Hindlimb muscle (tissue), 1 donor: ENCODE results near the gene ZNF688. TPM values are rescaled to one million over a fixed set of nuclear protein-coding genes. Genes with fewer than 3 reads are reported as not detected.
A peak's percentile ranks its signal among the peaks of the same experiment; 100 is the strongest.
"Not testable (repeated sequence)": the region's sequence is repeated elsewhere in the genome, so short reads cannot be mapped to it uniquely, and the experiment has no call there.

Source experiments
- DNase-seq: peaks from one replicate; pipeline ENCODE4 v3.0.0-alpha.2; 2013
- polyA plus RNA-seq: library from polyadenylated mRNA; unstranded; fragments of 120-200 nt; gene quantifications from one replicate; pipeline ENCODE4 v1.2.1, GENCODE V29; 2013; ENCODE audit not compliant: insufficient read length

Gene ZNF688
- polyA plus RNA-seq, 1 donor: 9.7 TPM

GRCh38 chr16:30533748-30534367 lies 37.7 kb downstream of the ZNF688 start:
- DNase-seq: no peak

DNA sequence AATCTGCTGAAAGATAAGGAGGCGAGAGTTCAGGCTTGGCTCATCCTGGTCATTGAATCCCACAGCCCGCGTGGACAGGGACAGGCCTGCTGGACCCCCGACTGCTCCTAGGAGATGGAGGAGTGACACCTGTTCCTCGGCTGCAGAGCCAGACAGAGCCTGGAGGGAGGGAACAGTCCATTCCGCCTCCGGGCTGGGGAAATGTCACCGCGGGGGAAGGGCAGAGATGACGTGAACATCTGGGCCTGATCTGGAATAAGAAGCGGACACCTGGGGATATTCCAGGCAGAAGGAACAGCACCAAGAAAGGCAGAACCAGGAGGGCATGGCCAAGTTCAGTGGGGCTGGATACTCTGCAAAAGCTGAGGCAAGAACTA lies 38.4 kb downstream of the ZNF688 start:
- DNase-seq: no peak

- DNase-seq: no peak
Measured at GRCh38 chr16:30532285-30533145, 39.0 kb downstream of the ZNF688 start.

DNA sequence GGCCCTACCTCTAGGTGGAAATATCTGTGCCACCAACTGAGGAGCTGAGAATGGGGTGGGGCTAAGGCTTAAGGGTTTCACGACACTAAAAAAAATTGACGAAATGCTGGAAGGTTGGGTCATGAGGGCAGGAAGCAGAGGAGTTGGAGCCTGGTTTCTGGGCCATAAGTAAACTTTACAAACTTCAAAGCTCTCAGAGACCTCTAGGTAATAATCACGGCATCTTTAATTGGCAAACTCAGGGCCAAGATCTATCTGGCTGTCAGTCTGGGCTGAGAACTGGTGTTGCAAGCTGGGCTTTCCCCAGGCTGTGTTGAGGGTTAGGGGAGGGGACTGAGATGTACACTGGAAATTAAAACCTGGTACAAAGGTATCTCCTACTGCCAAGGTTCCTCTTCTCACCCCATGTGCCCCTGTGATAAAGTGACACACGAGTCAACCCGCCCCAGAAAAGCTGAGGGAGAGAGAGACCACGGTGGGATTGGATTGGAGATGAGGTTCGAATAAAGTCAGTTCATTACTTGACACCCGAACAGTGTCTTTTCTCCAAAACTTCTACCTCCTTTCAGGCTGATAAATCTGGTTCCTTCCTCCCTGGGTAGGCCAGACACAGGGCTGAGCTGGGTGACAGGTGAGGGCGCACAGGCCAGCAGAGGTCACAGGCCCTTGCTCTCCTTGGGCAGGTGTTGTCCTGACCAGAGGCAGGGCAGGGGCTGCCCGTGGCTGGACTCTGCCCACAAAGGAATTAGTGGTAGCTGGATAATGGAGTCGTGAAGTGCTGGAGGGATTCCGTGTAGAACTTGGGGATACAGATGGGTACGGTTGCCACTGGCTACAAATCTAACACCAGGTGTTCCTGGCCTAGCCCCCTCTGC lies 41.1 kb downstream of the ZNF688 start:
- DNase-seq: no peak

- DNase-seq: no peak
Measured at GRCh38 chr16:30528799-30529457, 42.6 kb downstream of the ZNF688 start.

- no peak for DNase-seq
Measured at GRCh38 chr16:30527635-30528178, 43.8 kb downstream of the ZNF688 start.

- peak; percentile 98 for DNase-seq
Measured at GRCh38 chr16:30526823-30527634, 44.5 kb downstream of the ZNF688 start.

DNA sequence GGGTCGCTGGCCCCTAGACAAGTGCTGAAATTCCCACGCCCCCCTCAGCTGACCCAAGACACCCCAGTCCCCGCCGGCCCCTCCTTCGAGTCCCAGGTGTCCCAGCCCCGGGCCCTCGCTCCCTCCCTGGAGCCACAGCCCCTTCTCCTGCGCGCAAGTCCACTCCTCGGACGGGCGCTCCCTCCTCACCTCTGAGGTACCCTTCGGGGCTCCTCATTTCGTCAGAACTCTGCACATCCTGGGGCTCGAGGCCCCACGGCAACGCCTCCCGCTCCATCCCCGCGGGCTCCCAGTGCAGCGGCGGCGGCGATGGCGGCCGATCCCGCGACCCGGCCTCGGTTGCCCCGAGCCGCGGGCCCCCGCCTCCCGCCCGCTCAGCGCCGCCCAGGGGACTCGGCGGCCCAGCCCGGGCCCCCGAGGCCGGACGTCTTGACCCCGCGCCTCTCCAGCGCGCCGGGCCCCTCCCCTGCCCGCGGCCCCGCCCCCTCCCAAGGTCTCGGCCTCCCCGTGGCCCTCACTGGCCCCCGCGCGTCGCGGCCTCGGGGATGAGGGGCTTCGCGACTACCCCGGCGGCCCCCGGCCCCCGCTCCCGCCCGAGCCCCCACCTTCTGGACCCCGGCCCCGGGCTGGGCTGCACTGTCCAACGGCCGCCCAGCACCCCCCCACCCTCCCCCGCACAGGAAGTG lies 45.2 kb downstream of the ZNF688 start, which contains the start of gene ZNF768:
Gene ZNF768, minus strand, starts transcription at position 430 of the 686 bp plus-strand sequence. Its CDS starts 153 bp downstream, at position 277.
- DNase-seq: peak; percentile 57

DNA sequence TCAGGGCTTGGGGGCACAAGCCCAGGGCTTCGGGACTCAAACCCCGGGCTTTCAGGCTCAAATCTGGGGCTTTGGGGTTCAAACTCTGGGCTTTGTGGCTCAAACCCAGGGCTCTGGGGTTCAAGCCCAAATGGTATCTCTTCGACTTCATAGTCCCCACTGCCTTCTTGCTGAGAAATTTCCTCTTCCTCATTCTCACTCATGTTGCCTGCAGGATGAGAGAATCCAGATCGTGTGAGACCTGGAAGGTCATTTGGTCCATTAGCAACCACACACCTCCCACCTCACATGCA lies 45.7 kb downstream of the ZNF688 start:
- DNase-seq: no peak

DNA sequence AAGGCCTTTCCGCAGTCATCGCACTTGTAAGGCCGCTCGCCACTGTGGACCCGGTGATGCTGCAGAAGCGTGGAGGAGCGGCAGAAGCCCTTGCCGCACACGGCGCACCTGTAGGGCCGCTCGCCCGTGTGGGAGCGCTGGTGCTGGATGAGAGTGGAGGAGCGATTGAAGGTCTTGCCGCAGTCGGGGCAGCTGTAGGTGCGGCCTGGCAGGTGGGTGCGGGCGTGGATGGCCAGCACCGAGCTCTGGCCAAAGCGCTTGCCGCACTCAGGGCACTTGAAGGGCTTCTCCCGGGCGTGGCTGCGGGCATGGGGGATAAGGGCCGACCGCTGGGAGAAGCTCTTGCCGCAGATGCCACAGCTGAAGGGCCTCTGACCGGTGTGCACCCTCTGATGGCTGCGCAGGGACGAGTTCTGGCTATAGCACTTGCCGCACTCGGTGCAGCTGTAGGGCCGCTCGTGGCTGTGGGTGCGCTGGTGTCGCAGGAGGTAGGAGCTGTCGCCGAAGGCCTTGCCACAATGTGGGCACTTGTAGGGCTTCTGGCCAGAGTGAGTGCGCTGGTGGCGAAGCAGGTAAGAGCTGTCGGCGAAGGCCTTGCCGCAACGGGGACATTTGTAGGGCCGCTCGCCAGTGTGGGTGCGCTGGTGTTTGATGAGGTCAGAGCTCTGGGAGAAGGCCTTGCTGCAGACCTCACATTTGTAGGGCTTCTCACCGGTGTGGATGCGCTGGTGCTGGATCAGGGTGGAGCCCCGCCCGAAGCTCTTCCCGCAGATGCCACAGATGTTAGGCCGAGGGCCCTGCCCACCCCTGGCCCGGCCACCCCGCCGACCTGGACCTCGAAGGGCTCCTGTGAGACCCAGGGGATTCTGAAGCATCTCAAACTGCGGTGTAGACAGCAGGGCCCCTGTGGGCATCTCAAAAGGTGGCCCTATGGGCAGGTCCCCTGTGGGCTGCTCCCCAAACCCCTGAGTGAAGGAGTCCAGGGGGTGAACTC lies 46.6 kb downstream of the ZNF688 start:
- DNase-seq: no peak

- no peak for DNase-seq
Measured at GRCh38 chr16:30523768-30524574, 47.5 kb downstream of the ZNF688 start.

DNA sequence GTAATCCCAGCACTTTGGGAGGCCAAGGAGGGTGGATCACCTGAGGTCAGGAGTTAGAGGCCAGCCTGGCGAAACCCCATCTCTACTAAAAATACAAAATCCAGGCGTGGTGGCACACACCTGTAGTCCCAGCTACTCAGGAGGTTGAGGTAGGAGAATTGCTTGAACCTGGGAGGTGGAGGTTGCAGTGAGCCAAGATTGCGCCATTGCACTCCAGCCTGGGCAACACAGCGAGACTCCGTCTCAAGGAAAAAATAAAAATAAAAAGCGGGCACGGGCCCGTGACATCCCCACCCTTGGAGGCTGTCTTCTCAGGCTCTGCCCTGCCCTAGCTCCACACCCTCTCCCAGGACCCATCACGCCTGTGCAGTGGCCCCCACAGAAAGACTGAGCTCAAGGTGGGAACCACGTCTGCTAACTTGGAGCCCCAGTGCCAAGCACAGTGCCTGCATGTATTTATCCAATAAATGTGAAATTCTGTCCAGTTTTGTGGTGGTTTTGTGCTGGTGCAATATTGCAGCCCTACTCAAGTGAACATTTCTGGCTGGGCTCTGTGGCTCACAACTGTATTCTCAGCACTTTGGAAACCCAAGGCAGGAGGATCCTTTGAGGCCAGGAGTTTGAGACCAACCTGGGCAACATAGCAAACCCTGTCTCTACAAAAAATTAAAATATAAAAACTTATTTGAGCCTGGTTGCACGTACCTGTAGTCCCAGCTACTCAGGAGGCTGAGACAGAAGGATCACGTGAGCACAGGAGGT lies 48.6 kb downstream of the ZNF688 start:
- not testable (repeated sequence) for DNase-seq

DNA sequence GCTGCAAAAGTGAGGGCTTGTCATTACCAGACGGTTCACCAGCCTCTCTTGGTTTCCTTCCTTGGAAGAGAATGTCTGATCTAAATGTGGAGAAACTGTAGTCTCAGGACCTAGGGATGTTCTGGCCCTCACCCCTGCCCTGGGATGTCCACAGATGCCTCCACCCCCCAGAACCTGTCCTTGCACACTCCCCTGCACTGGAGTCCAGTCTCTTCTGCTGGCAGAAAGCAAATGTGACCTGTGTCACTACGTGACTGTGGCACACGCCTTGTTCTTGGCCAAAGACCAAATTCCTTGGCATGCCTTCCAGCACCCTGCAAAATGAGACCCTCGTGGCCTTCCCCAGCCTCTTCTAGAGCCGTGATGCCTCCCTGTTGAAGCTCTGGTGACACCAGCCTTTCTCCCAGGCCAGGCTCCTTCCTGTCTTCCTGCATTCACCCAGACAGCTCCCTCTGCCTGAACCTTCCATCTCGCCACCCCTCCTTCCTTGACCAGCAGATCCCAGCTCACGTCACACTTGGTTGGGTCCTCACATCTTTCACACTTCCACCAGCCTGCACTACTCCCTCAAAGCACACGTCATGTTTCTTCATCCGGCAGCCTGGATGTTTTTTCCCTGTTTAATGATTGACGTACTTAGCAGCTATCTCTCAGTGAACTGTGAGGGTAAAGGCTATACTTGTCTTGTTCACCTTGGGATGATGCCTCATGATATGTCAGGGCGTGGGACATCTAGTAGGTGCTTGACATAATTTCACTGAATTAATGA lies 49.5 kb downstream of the ZNF688 start:
- DNase-seq: no peak

DNA sequence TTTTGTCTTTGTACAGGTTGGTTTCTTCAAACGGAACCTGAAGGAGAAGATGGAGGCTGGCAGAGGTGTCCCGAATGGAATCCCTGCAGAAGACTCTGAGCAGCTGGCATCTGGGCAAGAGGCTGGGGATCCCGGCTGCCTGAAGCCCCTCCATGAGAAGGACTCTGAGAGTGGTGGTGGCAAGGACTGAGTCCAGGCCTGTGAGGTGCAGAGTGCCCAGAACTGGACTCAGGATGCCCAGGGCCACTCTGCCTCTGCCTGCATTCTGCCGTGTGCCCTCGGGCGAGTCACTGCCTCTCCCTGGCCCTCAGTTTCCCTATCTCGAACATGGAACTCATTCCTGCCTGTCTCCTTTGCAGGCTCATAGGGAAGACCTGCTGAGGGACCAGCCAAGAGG lies 50.0 kb downstream of the ZNF688 start:
- no peak for DNase-seq
